K562 (cell line): Measurements from ENCODE around the gene PTPRR. TPM values are rescaled to one million over a fixed set of nuclear protein-coding genes. Genes with fewer than 3 reads are reported as not detected.

Experiments
- BCOR ChIP-seq: fragments of 450-650 bp; IDR thresholded peaks from 2 replicates; pipeline ENCODE4 v1.6.1; 2016
- CXXC5 ChIP-seq: fragments of 250-450 bp; sonication (Bioruptor Pico); IDR thresholded peaks from 2 replicates; pipeline ENCODE4 v1.8.0; 2022; ENCODE audit warnings: inconsistent platforms, mild to moderate bottlenecking, moderate library complexity
- EP400 ChIP-seq: fragments of 450-650 bp; IDR thresholded peaks from 2 replicates; pipeline ENCODE4 v1.6.1; 2017; ENCODE audit warnings: antibody characterized with exemption, mild to moderate bottlenecking, moderate library complexity
- GATAD2A ChIP-seq: fragments of 450-650 bp; IDR thresholded peaks from 2 replicates; pipeline ENCODE4 v1.6.1; 2017
- HDAC1 ChIP-seq, 2 experiments: fragments of 450-650 bp; IDR thresholded peaks; 2 replicates each; pipeline ENCODE4 v1.6.1; 2016 to 2017; ENCODE audit warnings: inconsistent platforms in 1 of 2, mild to moderate bottlenecking in 1 of 2, moderate library complexity in 1 of 2
- KLF13 ChIP-seq: fragments of 450-650 bp; IDR thresholded peaks from 2 replicates; pipeline ENCODE4 v1.6.1; 2016; ENCODE audit warnings: missing genetic modification characterization, low read depth, mild to moderate bottlenecking, missing compliant biosample characterization, moderate library complexity, borderline replicate concordance
- KLF6 ChIP-seq: fragments of 250-450 bp; sonication (Bioruptor Pico); IDR thresholded peaks from 2 replicates; pipeline ENCODE4 v1.4.0; 2020; ENCODE audit warnings: mild to moderate bottlenecking, moderate library complexity, borderline replicate concordance
- RBM39 ChIP-seq: fragments of 200-400 bp; formaldehyde crosslinking; optimal IDR thresholded peaks from 2 replicates; pipeline ENCODE3; 2018; ENCODE audit warnings: low read depth, low read length
- TBL1XR1 ChIP-seq, 2 experiments: IDR thresholded peaks; 2 replicates each; pipeline ENCODE4 v1.6.1; 2012; ENCODE audit warnings: improper control_type of control experiment in 2 of 2, low read length in 2 of 2, mild to moderate bottlenecking in 1 of 2
- TEAD1 ChIP-seq, 2 experiments: fragments of 450-650 bp in 1 of 2; sonication (generic) in 1 of 2; formaldehyde crosslinking; IDR thresholded peaks; 2 replicates each; pipeline versions ENCODE4 v1.4.0 to v1.8.0; 2020 to 2022; ENCODE audit warnings: mild to moderate bottlenecking in 2 of 2, missing genetic modification reagents in 1 of 2
- ZBTB12 ChIP-seq: fragments of 250-450 bp; sonication (Bioruptor Pico); IDR thresholded peaks from 2 replicates; pipeline ENCODE4 v1.4.0; 2020
- ZNF407 ChIP-seq: fragments of 450-650 bp; IDR thresholded peaks from 2 replicates; pipeline ENCODE4 v1.6.1; 2016; ENCODE audit warnings: low read depth
- polyA plus RNA-seq, 8 experiments: library from polyadenylated mRNA; depleted of rRNA in 4 of 8; stranded (reverse) in 5 of 8; unstranded in 3 of 8; fragments of >200 nt; fragmentation: Nextera tagmentation in 2 of 8; fragmentation: Illumina TruSeq in 1 of 8; extraction: Ambion mirVana in 2 of 8; extraction: Trizol in 1 of 8; gene quantifications; 2 replicates each; pipeline versions ENCODE4 v1.2.1 to v1.2.3, GENCODE V29; 2011 to 2014; ENCODE audit warnings: inconsistent platforms in 1 of 8, missing spikeins in 1 of 8
- total RNA-seq, 7 experiments: library from RNA; depleted of rRNA in 6 of 7; stranded (reverse); fragments of >200 nt in 6 of 7; fragmentation: Illumina TruSeq in 2 of 7; extraction: Trizol in 2 of 7; gene quantifications; 2 replicates each; pipeline versions ENCODE4 v1.2.1 to v1.2.3, GENCODE V29; 2011 to 2021; ENCODE audit warnings: low replicate concordance in 1 of 7

Gene PTPRR
- total and polyA plus RNA-seq, 9 of the 15 experiments (the other 6 are each of a cell fraction or from before 2014, with no cell fraction given) = 6.6 to 41.7 (median 12.3) TPM

GRCh38 chr12:70659077-70659606 is 261.4 kb downstream of the PTPRR start (continued):
- TF ChIP-seq ZNF407 (peak; percentile 67), HDAC1 (IDR thresholded peaks at IDR 0.05) (peak in 1 of 2 experiments; percentile 30; a peak in 1 of 4 replicates), ZBTB12 (CRISPR knock-in tag) (peak; percentile 23; the same call in 1 of the 2 replicates), GATAD2A (peak; percentile 86; the same call in 1 of the 2 replicates), TEAD1 (CRISPR knock-in tag; IDR thresholded peaks at IDR 0.05) (peak in 1 of 2 experiments; percentile 80; a peak in 1 of 4 replicates), BCOR (no peak), KLF13 (tag) (no peak), KLF6 (CRISPR knock-in tag) (0 out of 2 replicates have a peak, but pooled peaks have one; percentile 26), EP400 (peak; percentile 39; the same call in 1 of the 2 replicates), TBL1XR1 (IDR thresholded peaks at IDR 0.05; ENCODE audit: low read length in 2 of 2) (no peak), CXXC5 (no peak; the same call in 1 of the 2 replicates), RBM39 (no peak)
